AG10803 (cell line): Measurements from ENCODE around the gene EYS.

ENCODE experiments used
- DNase-seq: peaks from one replicate; pipeline ENCODE4 v3.0.0; 2010; ENCODE audit warnings: low read depth
- H3K4me3 ChIP-seq: 2 replicates; pipeline ENCODE4 v1.5.1; 2011; ENCODE audit warnings: mild to moderate bottlenecking, low read length, control low read depth
- CTCF ChIP-seq: conservative IDR thresholded peaks from 2 replicates; pipeline ENCODE4 v1.5.1; 2011; ENCODE audit warnings: mild to moderate bottlenecking, low read length, control low read depth, inconsistent platforms

The EYS gene

GRCh38 chr6:64838726-64839125 lies 868.3 kb downstream of the EYS start:
- TF ChIP-seq CTCF = no peak
- no peak for DNase-seq

GRCh38 chr6:64831680-64832079 lies 875.3 kb downstream of the EYS start:
- no peak overlapping the region for H3K4me3 ChIP-seq
- DNase-seq = no peak
- no peak for TF ChIP-seq CTCF

More at GRCh38 chr6:64838726-64839125, 868.3 kb downstream of the EYS start:
- no peak overlapping the region for H3K4me3 ChIP-seq

- H3K4me3 ChIP-seq = no peak overlapping the region
- no peak for TF ChIP-seq CTCF
- no peak for DNase-seq
Measured at GRCh38 chr6:64817525-64817924, 889.5 kb downstream of the EYS start.

GRCh38 chr6:64815718-64816117 lies 891.3 kb downstream of the EYS start:
- no peak for DNase-seq
- no peak for TF ChIP-seq CTCF
- H3K4me3 ChIP-seq = no peak overlapping the region

GRCh38 chr6:64812138-64812537 lies 894.9 kb downstream of the EYS start:
- no peak for TF ChIP-seq CTCF
- no peak overlapping the region for H3K4me3 ChIP-seq
- no peak for DNase-seq

GRCh38 chr6:64811119-64811518 lies 895.9 kb downstream of the EYS start:
- no peak for TF ChIP-seq CTCF
- no peak overlapping the region for H3K4me3 ChIP-seq
- no peak for DNase-seq

- TF ChIP-seq CTCF = no peak
- no peak overlapping the region for H3K4me3 ChIP-seq
- DNase-seq = no peak
Measured at GRCh38 chr6:64807785-64808184, 899.2 kb downstream of the EYS start.
